OCI-LY1 (cell line): Measurements from ENCODE around the gene DOCK4.

Source experiments
- H2AFZ ChIP-seq: fragments of 200-600 bp; sonication (generic), shearing (Covaris generic); 2 replicates; pipeline ENCODE4 v1.6.0; 2014; ENCODE audit warnings: antibody characterized with exemption, mild to moderate bottlenecking, low read length
- H3F3A ChIP-seq: fragments of 200-600 bp; sonication (generic), shearing (Covaris generic); 2 replicates; pipeline ENCODE4 v1.6.0; 2014; ENCODE audit warnings: mild to moderate bottlenecking, antibody characterized with exemption, low read length, moderate library complexity; ENCODE audit not compliant: insufficient read depth
- H3K27ac ChIP-seq: fragments of 200-600 bp; sonication (generic); 2 replicates; pipeline ENCODE4 v1.5.1; 2014; ENCODE audit warnings: low read length, mixed run types, mild to moderate bottlenecking, low read depth; ENCODE audit not compliant: poor library complexity, severe bottlenecking
- H3K27me3 ChIP-seq: fragments of 200-600 bp; sonication (generic); 2 replicates; pipeline ENCODE4 v1.6.0; 2014; ENCODE audit warnings: antibody characterized with exemption, mild to moderate bottlenecking, low read length, moderate library complexity; ENCODE audit not compliant: insufficient read depth
- H3K36me3 ChIP-seq: fragments of 200-600 bp; sonication (generic); 2 replicates; pipeline ENCODE4 v1.6.1; 2014; ENCODE audit warnings: mild to moderate bottlenecking, antibody characterized with exemption, low read length, moderate library complexity, mixed read lengths; ENCODE audit not compliant: insufficient read depth
- H3K4me1 ChIP-seq: fragments of 200-600 bp; sonication (generic); 2 replicates; pipeline ENCODE4 v1.5.1; 2014; ENCODE audit warnings: mild to moderate bottlenecking, low read length, moderate library complexity; ENCODE audit not compliant: insufficient read depth, severe bottlenecking
- H3K4me2 ChIP-seq: fragments of 200-600 bp; sonication (generic), shearing (Covaris generic); 2 replicates; pipeline ENCODE4 v1.6.1; 2014; ENCODE audit warnings: low read length
- H3K4me3 ChIP-seq: fragments of 200-600 bp; sonication (generic); 2 replicates; pipeline ENCODE4 v1.5.1; 2014; ENCODE audit warnings: low read length, low read depth, mild to moderate bottlenecking, mixed read lengths; ENCODE audit not compliant: poor library complexity, severe bottlenecking
- H3K79me2 ChIP-seq: fragments of 200-600 bp; shearing (Covaris generic); 2 replicates; pipeline ENCODE4 v1.6.1; 2016; ENCODE audit warnings: mixed run types, low read length, mixed read lengths; ENCODE audit not compliant: insufficient read depth
- H3K9ac ChIP-seq: fragments of 200-600 bp; sonication (generic), shearing (Covaris generic); 2 replicates; pipeline ENCODE4 v1.6.1; 2014; ENCODE audit warnings: mild to moderate bottlenecking, low read length, mixed read lengths
- H3K9me2 ChIP-seq: fragments of 200-600 bp; sonication (generic), shearing (Covaris generic); 2 replicates; pipeline ENCODE4 v1.6.1; 2014; ENCODE audit warnings: low read depth, mild to moderate bottlenecking, low read length, mixed read lengths
- H3K9me3 ChIP-seq: fragments of 200-600 bp; shearing (Covaris generic); 2 replicates; pipeline ENCODE4 v1.6.1; 2014; ENCODE audit warnings: low read length, mixed read lengths
- H4K20me1 ChIP-seq: fragments of 200-600 bp; sonication (generic), shearing (Covaris generic); 2 replicates; pipeline ENCODE4 v1.6.0; 2016; ENCODE audit warnings: mild to moderate bottlenecking, low read length; ENCODE audit not compliant: insufficient read depth
- EZH2 ChIP-seq: fragments of 200-600 bp; sonication (generic), shearing (Covaris generic); IDR thresholded peaks from 2 replicates; pipeline ENCODE4 v1.8.0; 2017; ENCODE audit warnings: borderline replicate concordance, mixed run types, mild to moderate bottlenecking, antibody characterized with exemption, low read length, moderate library complexity, mixed read lengths
- TF ChIP-seq, protein P1 (sequence below): fragments of 200-600 bp; sonication (generic), shearing (Covaris generic); IDR thresholded peaks from 2 replicates; pipeline ENCODE4 v1.5.1; 2017; ENCODE audit warnings: mild to moderate bottlenecking, antibody characterized with exemption, low read length, moderate library complexity, mixed read lengths

Gene DOCK4

DNA sequence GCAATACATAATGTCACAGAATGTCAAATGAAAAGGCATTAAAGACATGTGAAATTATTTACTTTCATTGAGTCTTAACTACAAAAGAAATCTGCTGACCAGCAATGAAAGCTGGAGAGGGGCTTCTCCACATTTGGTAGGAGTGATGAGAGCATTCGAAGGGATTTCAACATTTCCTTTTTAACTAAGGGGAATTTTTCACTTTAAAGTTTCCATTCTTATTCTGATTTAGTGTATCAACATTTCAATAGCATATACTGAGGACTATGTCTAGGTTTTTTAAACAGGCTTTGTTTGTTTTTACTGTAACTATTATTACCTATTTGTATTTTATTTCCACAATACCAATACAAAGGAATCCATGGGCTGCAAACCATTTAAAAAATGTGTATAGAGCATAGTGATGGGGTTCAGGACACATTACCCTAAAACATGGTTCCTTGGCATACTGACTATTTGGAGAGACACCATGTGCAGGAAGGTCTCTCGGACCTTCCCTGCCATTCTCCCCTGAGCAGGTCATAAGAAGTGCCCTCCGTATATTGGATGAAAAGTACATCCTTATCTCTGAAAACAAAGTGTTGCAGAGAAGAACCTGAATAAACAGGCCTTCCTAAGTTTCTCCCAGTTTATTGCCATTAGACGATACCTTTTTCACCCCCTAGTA is 278.7 kb downstream of the DOCK4 start:
- H2AFZ ChIP-seq, result no peak overlapping the region
- no peaks in the 10 kb centered on the region for H3K36me3 ChIP-seq
- H3F3A ChIP-seq, result no peaks in the 10 kb centered on the region
- no peaks in the 10 kb centered on the region for H3K9me2 ChIP-seq
- no peaks in the 10 kb centered on the region for H4K20me1 ChIP-seq
- H3K79me2 ChIP-seq, result no peaks in the 10 kb centered on the region
- no peak overlapping the region for H3K27ac ChIP-seq
- no peak overlapping the region for H3K9ac ChIP-seq
- no peaks in the 10 kb centered on the region for H3K4me1 ChIP-seq
- H3K4me3 ChIP-seq, result no peak overlapping the region
- TF ChIP-seq, protein P1, sequence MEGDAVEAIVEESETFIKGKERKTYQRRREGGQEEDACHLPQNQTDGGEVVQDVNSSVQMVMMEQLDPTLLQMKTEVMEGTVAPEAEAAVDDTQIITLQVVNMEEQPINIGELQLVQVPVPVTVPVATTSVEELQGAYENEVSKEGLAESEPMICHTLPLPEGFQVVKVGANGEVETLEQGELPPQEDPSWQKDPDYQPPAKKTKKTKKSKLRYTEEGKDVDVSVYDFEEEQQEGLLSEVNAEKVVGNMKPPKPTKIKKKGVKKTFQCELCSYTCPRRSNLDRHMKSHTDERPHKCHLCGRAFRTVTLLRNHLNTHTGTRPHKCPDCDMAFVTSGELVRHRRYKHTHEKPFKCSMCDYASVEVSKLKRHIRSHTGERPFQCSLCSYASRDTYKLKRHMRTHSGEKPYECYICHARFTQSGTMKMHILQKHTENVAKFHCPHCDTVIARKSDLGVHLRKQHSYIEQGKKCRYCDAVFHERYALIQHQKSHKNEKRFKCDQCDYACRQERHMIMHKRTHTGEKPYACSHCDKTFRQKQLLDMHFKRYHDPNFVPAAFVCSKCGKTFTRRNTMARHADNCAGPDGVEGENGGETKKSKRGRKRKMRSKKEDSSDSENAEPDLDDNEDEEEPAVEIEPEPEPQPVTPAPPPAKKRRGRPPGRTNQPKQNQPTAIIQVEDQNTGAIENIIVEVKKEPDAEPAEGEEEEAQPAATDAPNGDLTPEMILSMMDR, result no peak
- no peak for TF ChIP-seq EZH2
- no peaks in the 10 kb centered on the region for H3K27me3 ChIP-seq
- no peak overlapping the region for H3K4me2 ChIP-seq
- no peaks in the 10 kb centered on the region for H3K9me3 ChIP-seq

DNA sequence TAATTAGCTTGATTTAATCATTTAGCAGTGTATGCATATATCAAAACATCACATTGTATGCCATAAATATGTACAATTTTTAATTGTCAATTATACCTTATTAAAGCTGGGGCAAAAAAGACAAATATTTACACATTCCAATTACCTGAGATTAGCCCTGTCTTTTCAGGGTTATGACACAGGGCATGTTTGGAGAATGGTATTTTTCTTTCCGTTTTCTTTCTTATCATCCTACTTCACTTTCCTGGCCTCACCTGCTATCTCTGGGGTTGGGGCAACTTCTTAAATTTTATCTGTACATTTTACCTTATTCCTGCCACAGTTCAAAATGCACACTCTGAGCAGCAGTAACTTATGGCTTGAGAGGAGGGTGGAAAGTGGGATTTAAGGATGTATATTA is 285.9 kb downstream of the DOCK4 start:
- Histone ChIP-seq H3K27ac (no peak overlapping the region), H3K4me1 (no peaks in the 10 kb centered on the region), H3K4me3 (no peak overlapping the region), H3K9me2 (no peaks in the 10 kb centered on the region), H3K36me3 (no peaks in the 10 kb centered on the region), H3K27me3 (no peaks in the 10 kb centered on the region), H2AFZ (no peak overlapping the region), H3K9ac (no peak overlapping the region), H3K4me2 (no peak overlapping the region), H3F3A (no peaks in the 10 kb centered on the region), H4K20me1 (no peaks in the 10 kb centered on the region), H3K79me2 (no peaks in the 10 kb centered on the region), H3K9me3 (no peaks in the 10 kb centered on the region)
- no peak for TF ChIP-seq EZH2
- TF ChIP-seq, protein P1, result no peak

DNA sequence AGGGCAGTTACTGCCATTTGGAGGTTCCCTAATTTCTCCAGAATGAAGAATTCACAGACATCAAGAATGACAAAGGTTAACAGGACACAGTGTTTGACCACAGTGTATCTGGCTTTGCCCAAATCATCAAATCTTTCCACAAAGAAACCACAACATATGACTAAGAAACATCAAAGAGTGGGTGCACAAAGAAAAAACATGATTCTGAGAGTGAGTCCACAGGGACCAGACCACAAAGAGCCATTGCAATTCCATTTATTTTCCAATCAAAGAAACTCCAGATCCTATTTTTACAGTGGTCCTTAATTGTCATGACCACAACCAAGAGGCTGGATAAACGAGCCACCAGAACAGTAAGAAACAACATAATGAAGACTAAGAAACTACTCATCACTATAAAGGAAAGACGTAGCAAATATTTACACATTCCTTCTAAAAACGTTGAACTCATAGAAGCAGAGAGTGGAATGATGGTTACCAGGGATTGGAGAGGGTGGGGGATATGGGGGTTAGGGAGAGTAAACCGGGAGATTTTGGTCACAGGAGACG is 286.5 kb downstream of the DOCK4 start:
- Histone ChIP-seq H3F3A (no peaks in the 10 kb centered on the region), H3K27me3 (no peaks in the 10 kb centered on the region), H3K27ac (no peak overlapping the region), H2AFZ (no peak overlapping the region), H4K20me1 (no peaks in the 10 kb centered on the region), H3K79me2 (no peaks in the 10 kb centered on the region), H3K4me1 (no peaks in the 10 kb centered on the region), H3K4me3 (no peak overlapping the region), H3K9me3 (no peaks in the 10 kb centered on the region), H3K36me3 (no peaks in the 10 kb centered on the region), H3K4me2 (no peak overlapping the region), H3K9ac (no peak overlapping the region), H3K9me2 (no peaks in the 10 kb centered on the region)
- TF ChIP-seq, protein P1, result no peak
- TF ChIP-seq EZH2, result no peak
